OCI-LY1 (cell line): ENCODE results near the gene TBX5.

Experiments
- H2AFZ ChIP-seq: fragments of 200-600 bp; sonication (generic), shearing (Covaris generic); 2 replicates; pipeline ENCODE4 v1.6.0; 2014; ENCODE audit warnings: antibody characterized with exemption, mild to moderate bottlenecking, low read length
- H3F3A ChIP-seq: fragments of 200-600 bp; sonication (generic), shearing (Covaris generic); 2 replicates; pipeline ENCODE4 v1.6.0; 2014; ENCODE audit warnings: mild to moderate bottlenecking, antibody characterized with exemption, low read length, moderate library complexity; ENCODE audit not compliant: insufficient read depth
- H3K27ac ChIP-seq: fragments of 200-600 bp; sonication (generic); 2 replicates; pipeline ENCODE4 v1.5.1; 2014; ENCODE audit warnings: low read length, mixed run types, mild to moderate bottlenecking, low read depth; ENCODE audit not compliant: poor library complexity, severe bottlenecking
- H3K27me3 ChIP-seq: fragments of 200-600 bp; sonication (generic); 2 replicates; pipeline ENCODE4 v1.6.0; 2014; ENCODE audit warnings: antibody characterized with exemption, mild to moderate bottlenecking, low read length, moderate library complexity; ENCODE audit not compliant: insufficient read depth
- H3K36me3 ChIP-seq: fragments of 200-600 bp; sonication (generic); 2 replicates; pipeline ENCODE4 v1.6.1; 2014; ENCODE audit warnings: mild to moderate bottlenecking, antibody characterized with exemption, low read length, moderate library complexity, mixed read lengths; ENCODE audit not compliant: insufficient read depth
- H3K4me1 ChIP-seq: fragments of 200-600 bp; sonication (generic); 2 replicates; pipeline ENCODE4 v1.5.1; 2014; ENCODE audit warnings: mild to moderate bottlenecking, low read length, moderate library complexity; ENCODE audit not compliant: insufficient read depth, severe bottlenecking
- H3K4me2 ChIP-seq: fragments of 200-600 bp; sonication (generic), shearing (Covaris generic); 2 replicates; pipeline ENCODE4 v1.6.1; 2014; ENCODE audit warnings: low read length
- H3K4me3 ChIP-seq: fragments of 200-600 bp; sonication (generic); 2 replicates; pipeline ENCODE4 v1.5.1; 2014; ENCODE audit warnings: low read length, low read depth, mild to moderate bottlenecking, mixed read lengths; ENCODE audit not compliant: poor library complexity, severe bottlenecking
- H3K79me2 ChIP-seq: fragments of 200-600 bp; shearing (Covaris generic); 2 replicates; pipeline ENCODE4 v1.6.1; 2016; ENCODE audit warnings: mixed run types, low read length, mixed read lengths; ENCODE audit not compliant: insufficient read depth
- H3K9ac ChIP-seq: fragments of 200-600 bp; sonication (generic), shearing (Covaris generic); 2 replicates; pipeline ENCODE4 v1.6.1; 2014; ENCODE audit warnings: mild to moderate bottlenecking, low read length, mixed read lengths
- H3K9me2 ChIP-seq: fragments of 200-600 bp; sonication (generic), shearing (Covaris generic); 2 replicates; pipeline ENCODE4 v1.6.1; 2014; ENCODE audit warnings: low read depth, mild to moderate bottlenecking, low read length, mixed read lengths
- H3K9me3 ChIP-seq: fragments of 200-600 bp; shearing (Covaris generic); 2 replicates; pipeline ENCODE4 v1.6.1; 2014; ENCODE audit warnings: low read length, mixed read lengths
- H4K20me1 ChIP-seq: fragments of 200-600 bp; sonication (generic), shearing (Covaris generic); 2 replicates; pipeline ENCODE4 v1.6.0; 2016; ENCODE audit warnings: mild to moderate bottlenecking, low read length; ENCODE audit not compliant: insufficient read depth
- EZH2 ChIP-seq: fragments of 200-600 bp; sonication (generic), shearing (Covaris generic); IDR thresholded peaks from 2 replicates; pipeline ENCODE4 v1.8.0; 2017; ENCODE audit warnings: borderline replicate concordance, mixed run types, mild to moderate bottlenecking, antibody characterized with exemption, low read length, moderate library complexity, mixed read lengths
- TF ChIP-seq, protein P1 (sequence below): fragments of 200-600 bp; sonication (generic), shearing (Covaris generic); IDR thresholded peaks from 2 replicates; pipeline ENCODE4 v1.5.1; 2017; ENCODE audit warnings: mild to moderate bottlenecking, antibody characterized with exemption, low read length, moderate library complexity, mixed read lengths

The TBX5 gene

DNA sequence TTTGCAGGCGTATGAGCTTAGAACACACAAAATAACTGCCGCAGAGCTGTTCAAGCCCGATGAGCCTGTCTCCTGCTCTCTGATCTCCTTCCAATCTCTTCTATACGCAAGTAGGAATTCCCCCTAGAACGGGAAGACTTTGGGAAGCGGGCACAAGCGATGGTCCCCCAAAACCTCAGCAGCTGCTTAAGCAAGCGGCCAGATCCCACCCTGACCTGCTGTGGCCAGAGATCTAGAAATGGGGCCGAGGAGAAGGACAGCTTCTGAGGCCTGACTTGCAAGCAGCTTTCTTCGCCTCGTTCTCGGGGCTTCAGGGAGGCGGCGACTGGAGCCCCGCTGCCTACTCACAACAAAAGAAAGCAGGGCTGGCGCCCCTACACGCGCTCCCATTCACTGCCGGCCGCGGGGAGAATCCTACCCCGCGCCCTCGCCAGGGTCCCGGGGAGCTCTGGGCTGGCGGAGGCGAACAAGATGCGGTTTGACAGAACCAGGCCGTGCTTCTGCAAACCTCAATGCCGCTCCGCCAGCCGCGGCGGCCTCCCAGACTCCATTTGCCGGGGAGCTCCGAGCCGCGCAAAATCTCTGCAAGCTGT is 922 bp downstream of the TBX5 start:
- no peak overlapping the region for H3K4me3 ChIP-seq
- no peaks in the 10 kb centered on the region for H3F3A ChIP-seq
- H3K9me3 ChIP-seq: no peaks in the 10 kb centered on the region
- no peaks in the 10 kb centered on the region for H3K36me3 ChIP-seq
- H2AFZ ChIP-seq: no peak overlapping the region
- no peaks in the 10 kb centered on the region for H3K79me2 ChIP-seq
- no peaks in the 10 kb centered on the region for H4K20me1 ChIP-seq
- no peak overlapping the region for H3K9ac ChIP-seq
- no peaks in the 10 kb centered on the region for H3K4me1 ChIP-seq
- TF ChIP-seq, protein P1, sequence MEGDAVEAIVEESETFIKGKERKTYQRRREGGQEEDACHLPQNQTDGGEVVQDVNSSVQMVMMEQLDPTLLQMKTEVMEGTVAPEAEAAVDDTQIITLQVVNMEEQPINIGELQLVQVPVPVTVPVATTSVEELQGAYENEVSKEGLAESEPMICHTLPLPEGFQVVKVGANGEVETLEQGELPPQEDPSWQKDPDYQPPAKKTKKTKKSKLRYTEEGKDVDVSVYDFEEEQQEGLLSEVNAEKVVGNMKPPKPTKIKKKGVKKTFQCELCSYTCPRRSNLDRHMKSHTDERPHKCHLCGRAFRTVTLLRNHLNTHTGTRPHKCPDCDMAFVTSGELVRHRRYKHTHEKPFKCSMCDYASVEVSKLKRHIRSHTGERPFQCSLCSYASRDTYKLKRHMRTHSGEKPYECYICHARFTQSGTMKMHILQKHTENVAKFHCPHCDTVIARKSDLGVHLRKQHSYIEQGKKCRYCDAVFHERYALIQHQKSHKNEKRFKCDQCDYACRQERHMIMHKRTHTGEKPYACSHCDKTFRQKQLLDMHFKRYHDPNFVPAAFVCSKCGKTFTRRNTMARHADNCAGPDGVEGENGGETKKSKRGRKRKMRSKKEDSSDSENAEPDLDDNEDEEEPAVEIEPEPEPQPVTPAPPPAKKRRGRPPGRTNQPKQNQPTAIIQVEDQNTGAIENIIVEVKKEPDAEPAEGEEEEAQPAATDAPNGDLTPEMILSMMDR: no peak
- no peak for TF ChIP-seq EZH2
- no peaks in the 10 kb centered on the region for H3K9me2 ChIP-seq
- H3K4me2 ChIP-seq: no peak overlapping the region
- no peaks in the 10 kb centered on the region for H3K27me3 ChIP-seq
- no peak overlapping the region for H3K27ac ChIP-seq

DNA sequence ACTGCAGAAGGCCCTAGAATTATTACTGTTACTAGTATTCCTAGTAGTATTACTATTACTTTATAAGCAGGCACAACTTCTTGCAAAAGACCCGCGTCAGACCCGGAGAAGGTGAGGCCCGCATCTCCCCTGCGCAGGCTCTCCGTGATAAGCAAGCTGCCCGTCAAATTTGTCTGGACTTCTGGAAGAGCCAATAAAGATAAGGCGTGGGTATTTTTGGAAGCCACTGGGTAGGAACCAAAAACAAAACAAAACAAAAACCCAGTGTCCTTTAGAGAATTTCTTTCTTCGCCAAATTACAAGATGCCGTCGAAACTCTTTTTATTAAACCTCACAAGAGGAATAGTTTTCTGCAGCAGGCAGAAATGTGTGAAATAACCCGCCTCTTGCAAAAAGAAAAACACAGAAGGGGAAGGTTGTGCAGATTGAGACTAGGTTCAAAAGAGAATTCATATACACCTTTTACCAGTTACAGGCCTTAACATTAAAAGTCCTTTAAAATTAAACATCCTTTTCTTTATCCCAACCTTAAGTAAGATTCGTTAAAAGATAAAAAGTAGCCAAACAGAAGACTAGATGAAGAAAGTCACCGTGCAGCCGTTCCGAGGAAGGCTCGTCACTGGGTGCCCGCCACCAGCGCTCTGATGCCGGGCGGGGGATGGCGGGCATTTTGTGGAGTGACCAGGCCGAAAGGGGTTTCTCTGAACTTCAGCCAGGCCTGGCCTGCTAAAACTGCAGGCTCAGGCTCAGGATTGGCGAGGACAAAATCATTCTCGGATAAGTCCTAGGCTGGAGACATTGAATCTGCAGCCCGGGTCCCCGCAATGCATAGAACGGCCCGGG is 1.6 kb downstream of the TBX5 start:
- Histone ChIP-seq H3F3A (no peaks in the 10 kb centered on the region), H3K27ac (no peak overlapping the region)

DNA sequence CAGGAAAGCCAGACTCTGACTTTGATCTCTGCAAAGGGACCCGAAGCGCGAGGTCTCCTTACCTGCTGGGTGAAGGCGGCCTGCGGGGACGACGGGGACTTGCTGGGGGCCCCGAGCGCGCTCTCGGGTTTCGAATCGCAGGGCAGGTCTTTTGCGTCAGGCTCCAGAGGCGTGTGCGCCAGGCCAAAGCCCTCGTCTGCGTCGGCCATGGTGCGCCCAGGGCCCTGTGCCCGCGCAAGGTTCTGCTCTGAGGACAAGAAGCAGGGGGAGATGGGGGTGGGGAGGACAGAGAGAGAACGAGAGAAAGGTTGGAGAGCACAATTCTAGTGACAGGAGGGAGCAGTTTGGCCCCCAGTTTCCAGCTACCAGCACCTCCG is 2.3 kb downstream of the TBX5 start:
- Histone ChIP-seq H3K27me3 (no peaks in the 10 kb centered on the region), H3K9me3 (no peaks in the 10 kb centered on the region), H3K9me2 (no peaks in the 10 kb centered on the region), H3K4me2 (no peak overlapping the region), H3K27ac (no peak overlapping the region), H3K4me3 (no peak overlapping the region), H3K36me3 (no peaks in the 10 kb centered on the region), H3K79me2 (no peaks in the 10 kb centered on the region), H2AFZ (no peak overlapping the region), H3K4me1 (no peaks in the 10 kb centered on the region), H4K20me1 (no peaks in the 10 kb centered on the region), H3F3A (no peaks in the 10 kb centered on the region), H3K9ac (no peak overlapping the region)
- TF ChIP-seq, protein P1: no peak
- no peak for TF ChIP-seq EZH2

More for the DNA sequence above, 1.6 kb downstream of the TBX5 start:
- no peak for TF ChIP-seq EZH2
- H3K9me3 ChIP-seq: no peaks in the 10 kb centered on the region
- no peaks in the 10 kb centered on the region for H4K20me1 ChIP-seq
- no peak overlapping the region for H2AFZ ChIP-seq
- H3K4me1 ChIP-seq: no peaks in the 10 kb centered on the region
- no peaks in the 10 kb centered on the region for H3K9me2 ChIP-seq
- H3K9ac ChIP-seq: no peak overlapping the region
- H3K4me2 ChIP-seq: no peak overlapping the region
- H3K36me3 ChIP-seq: no peaks in the 10 kb centered on the region
- H3K27me3 ChIP-seq: no peaks in the 10 kb centered on the region
- no peak overlapping the region for H3K4me3 ChIP-seq
- no peaks in the 10 kb centered on the region for H3K79me2 ChIP-seq
